Tibial nerve (tissue), 4 donors: Measurements from ENCODE around the gene EXTL1.

ENCODE experiments used
- EP300 ChIP-seq, 2 donors: sonication (generic); formaldehyde crosslinking; IDR thresholded peaks; one replicate each; pipeline ENCODE4 v1.6.1; 2017; ENCODE audit warnings: antibody characterized with exemption in 2 of 2, mild to moderate bottlenecking in 1 of 2
- TF ChIP-seq, protein P1 (sequence below), 5 experiments: fragments of 200-600 bp in 3 of 5; fragments of 450-650 bp in 2 of 5; sonication (generic) in 3 of 5; IDR thresholded peaks; one replicate each; pipeline ENCODE4 v1.5.1; 2016 to 2019; ENCODE audit warnings: antibody characterized with exemption in 5 of 5, mild to moderate bottlenecking in 3 of 5, moderate library complexity in 2 of 5

DNA sequence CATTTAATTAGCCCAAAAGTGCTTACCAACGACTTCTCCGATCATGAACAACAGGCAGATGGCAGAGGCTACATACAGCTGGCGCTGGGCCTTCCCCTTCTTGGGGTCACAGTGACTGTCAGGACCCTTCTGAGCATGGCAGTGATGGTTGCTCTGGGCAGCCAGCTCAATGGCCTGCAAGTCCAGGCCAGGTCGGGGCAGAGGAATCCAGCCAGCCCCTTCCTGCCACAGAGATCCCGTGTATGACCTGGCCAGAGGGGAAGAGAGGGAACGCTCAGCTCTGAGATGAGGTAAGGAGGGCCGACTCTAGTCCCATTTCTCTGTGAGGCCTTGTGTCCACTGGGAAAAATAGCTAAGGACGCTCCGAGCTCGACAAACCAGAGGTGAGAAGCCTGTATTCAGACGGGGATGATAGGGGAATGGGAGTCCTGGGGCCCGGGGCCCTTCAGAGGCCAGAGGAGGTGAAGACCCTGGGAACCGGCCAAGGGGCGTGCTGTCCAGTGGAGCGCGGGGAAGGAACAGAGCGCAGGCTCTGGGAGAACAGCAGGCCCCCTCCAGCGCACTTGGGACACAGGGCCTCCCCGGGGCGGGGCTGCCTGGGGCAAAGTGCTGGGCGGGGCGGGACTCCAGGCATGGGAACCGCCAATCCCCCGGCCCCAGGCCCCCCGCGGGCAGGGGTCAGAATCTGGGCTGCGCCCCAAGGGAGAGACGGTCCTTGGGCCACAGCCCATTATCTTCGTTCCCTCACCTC, 23.6 kb downstream of the EXTL1 start:
- TF ChIP-seq, protein P1, sequence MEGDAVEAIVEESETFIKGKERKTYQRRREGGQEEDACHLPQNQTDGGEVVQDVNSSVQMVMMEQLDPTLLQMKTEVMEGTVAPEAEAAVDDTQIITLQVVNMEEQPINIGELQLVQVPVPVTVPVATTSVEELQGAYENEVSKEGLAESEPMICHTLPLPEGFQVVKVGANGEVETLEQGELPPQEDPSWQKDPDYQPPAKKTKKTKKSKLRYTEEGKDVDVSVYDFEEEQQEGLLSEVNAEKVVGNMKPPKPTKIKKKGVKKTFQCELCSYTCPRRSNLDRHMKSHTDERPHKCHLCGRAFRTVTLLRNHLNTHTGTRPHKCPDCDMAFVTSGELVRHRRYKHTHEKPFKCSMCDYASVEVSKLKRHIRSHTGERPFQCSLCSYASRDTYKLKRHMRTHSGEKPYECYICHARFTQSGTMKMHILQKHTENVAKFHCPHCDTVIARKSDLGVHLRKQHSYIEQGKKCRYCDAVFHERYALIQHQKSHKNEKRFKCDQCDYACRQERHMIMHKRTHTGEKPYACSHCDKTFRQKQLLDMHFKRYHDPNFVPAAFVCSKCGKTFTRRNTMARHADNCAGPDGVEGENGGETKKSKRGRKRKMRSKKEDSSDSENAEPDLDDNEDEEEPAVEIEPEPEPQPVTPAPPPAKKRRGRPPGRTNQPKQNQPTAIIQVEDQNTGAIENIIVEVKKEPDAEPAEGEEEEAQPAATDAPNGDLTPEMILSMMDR (IDR thresholded peaks at IDR 0.05), result no peak
- no peak for TF ChIP-seq EP300 (IDR thresholded peaks at IDR 0.05)
